ENCODE measurements around the gene C4orf50. TPM values are rescaled to one million over a fixed set of nuclear protein-coding genes. Genes with fewer than 3 reads are reported as not detected.

C4orf50 gene
- total and polyA plus RNA-seq, 12 donors = 0.08 to 1.4 (median 0.56) TPM; not detected in 4

DNA sequence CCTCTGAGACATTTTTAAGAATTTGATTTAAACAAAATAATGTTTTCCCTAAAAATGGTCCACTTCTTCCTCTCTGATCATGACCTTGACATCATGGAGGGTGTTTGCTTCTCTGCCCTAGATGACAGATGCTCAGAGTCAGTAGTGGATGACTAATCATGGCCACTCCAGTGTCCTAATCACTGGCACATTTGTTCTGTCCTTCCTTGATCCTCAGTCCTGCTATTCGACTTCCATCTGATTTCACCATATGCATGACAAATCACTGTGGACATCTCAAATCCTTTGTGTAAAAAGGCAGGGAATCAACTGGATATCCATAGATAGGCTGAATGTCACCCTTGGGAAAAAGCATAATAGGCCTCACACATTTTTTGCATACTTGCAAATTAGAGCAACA is 134.3 kb downstream of the C4orf50 start:
- TF ChIP-seq, protein P1, sequence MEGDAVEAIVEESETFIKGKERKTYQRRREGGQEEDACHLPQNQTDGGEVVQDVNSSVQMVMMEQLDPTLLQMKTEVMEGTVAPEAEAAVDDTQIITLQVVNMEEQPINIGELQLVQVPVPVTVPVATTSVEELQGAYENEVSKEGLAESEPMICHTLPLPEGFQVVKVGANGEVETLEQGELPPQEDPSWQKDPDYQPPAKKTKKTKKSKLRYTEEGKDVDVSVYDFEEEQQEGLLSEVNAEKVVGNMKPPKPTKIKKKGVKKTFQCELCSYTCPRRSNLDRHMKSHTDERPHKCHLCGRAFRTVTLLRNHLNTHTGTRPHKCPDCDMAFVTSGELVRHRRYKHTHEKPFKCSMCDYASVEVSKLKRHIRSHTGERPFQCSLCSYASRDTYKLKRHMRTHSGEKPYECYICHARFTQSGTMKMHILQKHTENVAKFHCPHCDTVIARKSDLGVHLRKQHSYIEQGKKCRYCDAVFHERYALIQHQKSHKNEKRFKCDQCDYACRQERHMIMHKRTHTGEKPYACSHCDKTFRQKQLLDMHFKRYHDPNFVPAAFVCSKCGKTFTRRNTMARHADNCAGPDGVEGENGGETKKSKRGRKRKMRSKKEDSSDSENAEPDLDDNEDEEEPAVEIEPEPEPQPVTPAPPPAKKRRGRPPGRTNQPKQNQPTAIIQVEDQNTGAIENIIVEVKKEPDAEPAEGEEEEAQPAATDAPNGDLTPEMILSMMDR (IDR thresholded peaks at IDR 0.05) = no peak
- no peak for TF ChIP-seq POLR2A (IDR thresholded peaks at IDR 0.05)
- no peak for DNase-seq
- Histone ChIP-seq H3K27ac (no peak overlapping the region), H3K4me1 (replicated peaks in 1 of 2) (no peaks in the 10 kb centered on the region), H3K36me3 (replicated peaks in 1 of 2) (no peaks in the 10 kb centered on the region), H3K4me3 (no peak overlapping the region), H3K27me3 (peaks cover 19% of the 10 kb centered on the region), H3K9me3 (replicated peaks in 1 of 3) (no peaks in the 10 kb centered on the region)
- intact Hi-C loops (cut with DNase I) = no loop called here
- 18 to 43% (median 32%) methylated on average over 1 of the region's 1 CpG for WGBS, 4 donors

GRCh38 chr4:5882947-5883346 is 135.3 kb downstream of the C4orf50 start:
- H3K27me3 ChIP-seq = peaks cover 12% of the 10 kb centered on the region
- H3K4me1 ChIP-seq (replicated peaks in 1 of 2) = no peaks in the 10 kb centered on the region
- no peak overlapping the region for H3K4me3 ChIP-seq
- WGBS, 4 donors = 78 to 86% (median 82%) methylated on average over 3 of the region's 3 CpGs
- no peak for TF ChIP-seq POLR2A (IDR thresholded peaks at IDR 0.05)
- TF ChIP-seq, protein P1 (IDR thresholded peaks at IDR 0.05) = no peak
- no peaks in the 10 kb centered on the region for H3K36me3 ChIP-seq (replicated peaks in 1 of 2)
- H3K9me3 ChIP-seq (replicated peaks in 1 of 3) = no peaks in the 10 kb centered on the region
- intact Hi-C loops (cut with DNase I) = no loop called here
- DNase-seq = no peak
- H3K27ac ChIP-seq = no peak overlapping the region

DNA sequence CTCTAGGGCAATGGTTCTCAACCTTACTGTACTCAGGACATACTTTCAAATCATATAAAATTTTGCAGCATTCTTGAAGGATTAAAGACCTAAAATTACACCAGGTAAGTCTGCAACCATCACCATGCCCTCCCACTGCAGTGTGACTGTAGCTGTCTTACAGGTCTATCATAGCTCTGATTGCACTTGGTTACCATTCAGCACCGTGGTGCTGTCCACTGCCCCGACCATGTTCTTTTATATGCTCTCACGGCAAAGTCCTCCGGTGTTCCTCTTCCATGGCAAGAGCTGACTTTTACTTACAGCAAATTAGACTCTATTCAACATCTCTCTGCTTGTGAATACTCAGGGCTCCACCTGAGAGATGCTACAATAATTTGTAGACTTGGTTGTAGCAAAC is 136.9 kb downstream of the C4orf50 start:
- H3K36me3 ChIP-seq (replicated peaks in 1 of 2) = no peaks in the 10 kb centered on the region
- no peak for DNase-seq
- WGBS, 4 donors = 26 to 34% (median 29%) methylated on average over 4 of the region's 4 CpGs
- no peak overlapping the region for H3K4me3 ChIP-seq
- no peaks in the 10 kb centered on the region for H3K9me3 ChIP-seq (replicated peaks in 1 of 3)
- intact Hi-C loops (cut with DNase I) = no loop called here
- H3K27me3 ChIP-seq = no peaks in the 10 kb centered on the region
- TF ChIP-seq, protein P1 (IDR thresholded peaks at IDR 0.05) = no peak
- no peak for TF ChIP-seq POLR2A (IDR thresholded peaks at IDR 0.05)
- H3K27ac ChIP-seq = no peak overlapping the region
- H3K4me1 ChIP-seq (replicated peaks in 1 of 2) = no peaks in the 10 kb centered on the region

GRCh38 chr4:5878359-5878758 is 139.9 kb downstream of the C4orf50 start:
- Histone ChIP-seq H3K4me1 (replicated peaks in 1 of 2) (no peaks in the 10 kb centered on the region), H3K27ac (no peak overlapping the region), H3K9me3 (replicated peaks in 1 of 3) (no peaks in the 10 kb centered on the region), H3K27me3 (no peaks in the 10 kb centered on the region), H3K4me3 (no peak overlapping the region), H3K36me3 (replicated peaks in 1 of 2) (no peaks in the 10 kb centered on the region)
- intact Hi-C loops (cut with DNase I) = no loop called here
- no peak for TF ChIP-seq POLR2A (IDR thresholded peaks at IDR 0.05)
- TF ChIP-seq, protein P1 (IDR thresholded peaks at IDR 0.05) = no peak
- WGBS, 4 donors = 74 to 81% (median 77%) methylated on average over 6 of the region's 6 CpGs
- DNase-seq = no peak
